GM13976 (cell line): ENCODE data around the gene FANCL.

Source experiments
- DNase-seq: peaks from one replicate; pipeline ENCODE4 v3.0.0; 2012; ENCODE audit warnings: low spot score
- CTCF ChIP-seq: IDR thresholded peaks from 2 replicates; pipeline ENCODE4 v1.5.1; 2012; ENCODE audit warnings: borderline replicate concordance, mild to moderate bottlenecking; ENCODE audit not compliant: insufficient read depth; ENCODE audit errors: extremely low read depth, missing control alignments, control extremely low read depth
- in situ Hi-C: fragments of 300-500 bp; cut with MboI; formaldehyde crosslinking; loops from one replicate; pipeline ENCODE4 v1.12.0; 2022; ENCODE audit warnings: low sequenced_read_pairs, mixed read lengths, inconsistent platforms; ENCODE audit not compliant: unreplicated experiment

FANCL gene

DNA sequence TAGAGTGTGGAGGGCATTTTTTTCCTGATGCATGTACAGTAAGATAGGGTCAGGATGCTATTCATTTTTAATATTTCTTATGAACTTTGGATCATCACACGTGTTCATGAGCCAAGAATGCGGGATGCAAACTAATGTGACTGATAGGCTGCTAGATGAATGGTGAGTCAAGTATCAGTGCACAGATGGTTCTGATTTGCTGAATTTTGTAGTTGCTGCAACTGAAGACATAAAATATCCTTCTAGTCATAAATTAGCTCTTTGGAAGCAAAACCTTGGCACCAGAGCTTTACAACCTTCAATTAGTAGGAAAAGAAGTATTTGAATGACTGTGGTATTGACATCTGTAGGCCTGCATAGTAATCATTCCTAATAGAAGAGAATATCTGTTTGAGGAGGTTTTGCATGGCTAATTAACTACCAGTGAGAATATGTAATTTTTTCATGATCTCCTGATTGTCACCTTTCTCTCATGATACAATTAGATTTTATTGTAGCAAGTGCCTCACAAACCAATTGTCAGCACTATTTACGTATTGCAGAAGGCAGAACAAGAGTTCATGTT is 100.5 kb downstream of the FANCL start:
- in situ Hi-C loops: no loop called here
- no peak for TF ChIP-seq CTCF
- DNase-seq: no peak

DNA sequence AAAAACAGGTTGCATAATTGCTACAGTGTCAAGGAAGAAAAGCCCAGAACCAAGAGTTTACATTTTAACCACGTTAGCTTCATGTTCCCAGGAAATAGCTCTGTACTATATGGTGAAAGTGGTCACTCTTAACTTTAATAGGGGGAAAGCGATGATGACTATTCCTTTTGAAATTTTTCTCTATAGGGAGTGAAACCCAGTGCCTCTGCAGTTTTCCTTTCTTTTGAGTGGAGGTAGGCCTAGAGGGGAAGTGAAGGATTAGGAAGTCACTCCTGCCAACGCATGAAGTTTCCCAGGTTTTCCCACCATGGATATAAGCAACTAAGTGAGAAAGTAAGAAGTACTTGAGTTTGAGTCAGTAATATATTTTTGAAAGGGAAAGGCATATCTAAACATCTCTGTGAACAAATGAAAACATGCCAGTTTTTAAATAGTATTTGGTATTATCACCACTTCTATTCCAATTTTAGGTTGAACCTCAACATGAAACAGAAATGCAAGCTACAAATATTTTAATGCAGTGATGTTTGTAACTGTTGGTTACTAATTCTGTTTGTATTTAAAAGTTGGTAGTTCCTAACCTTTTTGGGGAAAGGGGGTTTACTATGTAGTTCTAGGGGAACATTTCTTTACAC is 102.6 kb downstream of the FANCL start:
- no peak for TF ChIP-seq CTCF
- in situ Hi-C loops: no loop called here

GRCh38 chr2:58137856-58138255 is 103.3 kb downstream of the FANCL start:
- DNase-seq: no peak
- no peak for TF ChIP-seq CTCF
- in situ Hi-C loops: no loop called here

More for the DNA sequence above, 102.6 kb downstream of the FANCL start:
- DNase-seq: no peak

DNA sequence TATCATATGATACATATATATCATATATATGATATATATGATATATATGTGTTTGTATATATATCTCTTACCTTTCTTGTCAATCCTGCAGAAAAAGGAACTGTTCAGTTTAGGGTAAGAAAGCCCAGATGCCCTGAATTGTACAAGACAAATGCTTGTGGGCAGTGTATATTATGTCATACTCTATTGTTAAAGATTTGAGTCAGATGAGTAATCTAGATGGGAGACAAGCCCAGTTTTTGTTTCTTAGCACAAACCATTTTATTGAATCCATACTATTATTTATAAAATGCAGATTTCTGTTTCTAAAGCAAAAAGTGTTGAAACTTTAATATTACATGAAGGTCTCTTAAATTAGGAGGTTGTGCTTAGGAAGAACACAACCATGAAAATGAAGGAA is 103.9 kb downstream of the FANCL start:
- in situ Hi-C loops: no loop called here
- no peak for DNase-seq
- no peak for TF ChIP-seq CTCF

DNA sequence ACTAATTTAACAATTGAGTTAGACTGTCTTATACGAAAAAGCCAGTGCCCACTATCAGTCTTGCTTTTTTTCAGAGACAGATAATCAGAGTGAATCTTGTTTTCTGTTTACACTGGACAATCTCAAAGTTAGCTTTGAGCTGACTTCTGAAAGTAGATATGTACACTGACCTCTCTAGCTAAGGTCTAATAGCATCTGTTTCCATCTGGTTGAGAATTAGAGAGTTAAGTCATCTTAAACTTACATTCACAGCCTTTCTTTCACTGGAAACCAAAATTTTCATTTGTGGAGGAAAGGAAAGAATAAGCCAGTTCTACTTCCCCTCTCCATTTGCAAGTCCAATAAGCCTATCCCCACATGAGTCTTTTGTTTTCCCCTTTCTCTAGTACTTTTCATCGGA is 105.3 kb downstream of the FANCL start:
- in situ Hi-C loops: no loop called here
- no peak for TF ChIP-seq CTCF

DNA sequence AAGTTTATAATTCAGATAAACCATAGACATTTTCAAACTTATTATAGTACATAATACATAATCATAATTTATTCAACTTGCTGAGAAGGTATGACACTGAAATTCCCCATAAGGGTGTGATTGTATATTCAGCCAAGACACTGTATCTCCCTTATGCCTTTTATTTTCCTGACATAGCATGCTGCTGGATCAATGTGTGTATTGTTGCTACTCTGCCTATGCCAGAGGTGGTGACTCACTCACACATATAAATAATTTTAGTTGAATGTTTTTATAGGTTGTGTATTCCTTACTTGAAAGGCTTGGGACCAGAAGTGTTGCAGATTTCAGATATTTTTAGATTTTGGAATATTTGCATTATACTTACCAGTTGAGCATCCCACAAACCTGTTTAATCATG is 107.7 kb downstream of the FANCL start:
- in situ Hi-C loops: no loop called here
- no peak for DNase-seq

More for the DNA sequence above, 105.3 kb downstream of the FANCL start:
- no peak for DNase-seq

More for the DNA sequence above, 107.7 kb downstream of the FANCL start:
- no peak for TF ChIP-seq CTCF
